D341Med (cell line): ENCODE measurements around the gene FANCE.
"Not testable (repeated sequence)": the region's sequence is repeated elsewhere in the genome, so short reads cannot be mapped to it uniquely, and the experiment has no call there.

Experiments used
- DNase-seq: peaks from one replicate; pipeline ENCODE4 v3.0.0; 2012; ENCODE audit warnings: low spot score

The FANCE gene

DNA sequence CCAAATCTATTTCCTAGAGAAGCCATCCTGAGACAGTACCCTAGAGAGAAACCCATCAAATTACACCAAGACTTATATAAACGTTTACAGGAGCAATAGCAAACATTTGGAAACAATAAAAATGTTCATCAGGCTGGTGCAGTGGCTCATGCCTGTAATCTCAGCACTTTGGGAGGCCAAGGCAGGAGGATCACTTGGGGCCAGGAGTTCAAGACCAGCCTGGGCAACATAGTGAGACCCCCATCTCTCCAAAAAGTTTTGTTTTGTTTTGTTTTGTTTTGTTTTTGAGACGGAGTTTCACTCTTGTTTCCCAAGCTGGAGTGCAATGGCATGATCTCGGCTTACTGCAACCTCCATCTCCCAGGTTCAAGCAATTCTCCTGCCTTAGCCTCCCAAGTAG is 19.4 kb upstream of the FANCE start:
- DNase-seq, result not testable (repeated sequence)

- peak; percentile 56 for DNase-seq
These were observed 16.9 kb upstream of the FANCE start for GRCh38 chr6:35435074-35435837.

GRCh38 chr6:35436071-35436857 is 15.9 kb upstream of the FANCE start:
- no peak for DNase-seq

- not testable (repeated sequence) for DNase-seq
These were observed 13.6 kb upstream of the FANCE start for GRCh38 chr6:35438378-35439065.

DNA sequence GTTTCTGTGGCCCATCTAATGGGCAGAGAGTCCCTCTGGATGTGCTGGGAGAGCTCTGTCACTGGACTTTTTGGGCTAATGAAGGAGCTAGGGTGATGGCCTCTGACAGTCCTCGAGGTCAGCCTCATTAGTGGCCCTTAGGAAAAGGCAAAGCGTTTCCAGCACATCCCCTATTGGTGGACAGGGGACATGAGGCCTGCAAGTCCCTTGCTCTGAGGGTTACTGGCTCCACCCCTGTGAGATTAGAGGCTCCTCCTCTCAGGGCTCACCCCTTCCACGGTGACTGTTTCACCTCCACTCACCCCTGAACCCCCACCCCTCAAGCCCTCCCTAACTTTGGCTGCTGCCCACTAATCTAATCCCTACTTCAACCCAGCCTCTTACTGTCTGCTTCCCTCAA is 12.8 kb upstream of the FANCE start:
- DNase-seq, result no peak

DNA sequence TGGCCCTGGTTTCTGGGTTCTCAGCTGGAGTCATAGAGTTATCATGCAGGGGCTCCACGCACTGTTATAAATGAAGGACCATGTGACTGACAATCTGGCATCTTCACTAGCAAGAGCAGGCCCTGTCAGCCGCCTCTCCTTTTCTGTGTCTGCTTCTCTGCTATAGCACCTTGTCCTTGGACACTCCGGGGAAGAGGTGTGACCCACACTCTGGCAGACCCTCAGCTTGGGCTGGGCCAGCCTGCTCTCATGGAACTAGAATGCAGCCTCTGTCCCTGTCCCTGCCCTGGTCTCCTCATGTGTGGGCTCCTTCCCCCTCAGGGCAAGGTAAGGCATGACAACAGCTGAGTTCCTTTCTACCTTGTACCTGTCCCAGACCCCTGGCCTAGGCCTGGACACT is 10.9 kb upstream of the FANCE start:
- DNase-seq, result no peak

DNA sequence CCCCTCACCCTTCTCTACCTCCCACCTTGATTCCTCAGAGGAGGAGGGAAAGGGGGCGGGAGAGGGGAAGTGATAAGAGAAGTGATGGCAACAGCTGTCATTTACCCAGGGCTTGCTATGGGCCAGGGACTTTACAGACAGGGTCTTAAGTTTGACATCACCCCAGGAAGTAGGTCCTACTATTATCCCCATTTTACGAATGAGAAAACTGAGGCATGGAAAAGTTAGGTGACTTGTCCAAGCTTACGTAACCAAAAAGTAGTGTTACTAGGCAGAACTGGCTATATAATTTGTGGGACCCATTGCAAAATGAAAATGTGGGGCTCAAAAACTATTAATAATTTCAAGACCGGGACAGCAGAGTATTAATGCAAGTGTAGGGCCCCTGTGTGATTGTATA is 10.5 kb upstream of the FANCE start:
- DNase-seq, result no peak

- DNase-seq, result no peak
These were observed 9.4 kb upstream of the FANCE start for GRCh38 chr6:35442693-35443092.

GRCh38 chr6:35443341-35444030 is 8.7 kb upstream of the FANCE start:
- no peak for DNase-seq

- no peak for DNase-seq
These were observed 6.4 kb upstream of the FANCE start for GRCh38 chr6:35445691-35446090.

DNA sequence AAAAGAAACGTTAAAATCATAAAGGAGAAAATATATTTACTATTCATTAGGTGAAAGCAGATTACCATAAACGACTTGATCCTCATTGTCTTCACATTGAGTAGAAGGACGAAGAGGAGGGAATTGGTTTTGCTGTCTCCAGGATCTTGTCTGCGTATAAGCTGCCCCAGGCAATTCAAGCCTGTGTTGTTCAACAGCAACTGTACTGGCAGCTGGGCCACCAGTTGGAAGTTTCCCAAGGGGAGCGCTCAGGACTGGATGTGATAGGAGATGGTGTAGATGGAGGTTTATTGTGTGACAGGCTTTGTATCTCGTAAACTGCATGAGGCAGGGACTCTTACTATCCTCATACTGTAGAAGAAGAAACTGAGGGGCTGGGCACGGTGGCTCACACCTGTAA is 3.9 kb upstream of the FANCE start:
- DNase-seq, result no peak

DNA sequence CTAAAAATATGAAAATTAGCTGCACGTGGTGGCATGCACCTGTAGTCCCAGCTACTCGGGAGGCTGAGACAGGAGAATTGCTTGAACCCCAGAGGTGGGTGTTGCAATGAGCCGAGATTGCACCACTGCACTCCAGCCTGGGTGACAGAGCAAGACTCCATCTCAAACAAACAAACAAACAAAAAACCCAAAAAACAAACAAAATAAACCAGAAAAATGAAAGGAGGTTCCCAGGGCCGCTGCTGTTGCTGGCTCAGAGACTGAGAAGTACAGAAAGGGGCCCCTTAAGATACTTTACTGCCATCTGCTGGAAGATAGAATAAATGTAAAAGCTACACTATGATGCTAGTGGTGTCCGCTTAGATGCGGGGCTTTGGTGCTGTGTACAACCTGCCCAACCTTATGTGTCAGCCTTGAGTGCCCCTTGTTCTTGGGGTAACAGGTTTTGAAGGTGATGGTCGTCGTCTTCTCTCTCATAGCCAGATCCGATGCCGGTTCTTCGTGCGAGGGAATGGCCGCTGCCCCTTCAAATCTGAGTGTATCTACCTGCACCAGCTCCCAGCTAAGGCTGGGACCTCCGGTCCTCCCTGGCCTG is 2.8 kb upstream of the FANCE start:
- peak; percentile 85 for DNase-seq

DNA sequence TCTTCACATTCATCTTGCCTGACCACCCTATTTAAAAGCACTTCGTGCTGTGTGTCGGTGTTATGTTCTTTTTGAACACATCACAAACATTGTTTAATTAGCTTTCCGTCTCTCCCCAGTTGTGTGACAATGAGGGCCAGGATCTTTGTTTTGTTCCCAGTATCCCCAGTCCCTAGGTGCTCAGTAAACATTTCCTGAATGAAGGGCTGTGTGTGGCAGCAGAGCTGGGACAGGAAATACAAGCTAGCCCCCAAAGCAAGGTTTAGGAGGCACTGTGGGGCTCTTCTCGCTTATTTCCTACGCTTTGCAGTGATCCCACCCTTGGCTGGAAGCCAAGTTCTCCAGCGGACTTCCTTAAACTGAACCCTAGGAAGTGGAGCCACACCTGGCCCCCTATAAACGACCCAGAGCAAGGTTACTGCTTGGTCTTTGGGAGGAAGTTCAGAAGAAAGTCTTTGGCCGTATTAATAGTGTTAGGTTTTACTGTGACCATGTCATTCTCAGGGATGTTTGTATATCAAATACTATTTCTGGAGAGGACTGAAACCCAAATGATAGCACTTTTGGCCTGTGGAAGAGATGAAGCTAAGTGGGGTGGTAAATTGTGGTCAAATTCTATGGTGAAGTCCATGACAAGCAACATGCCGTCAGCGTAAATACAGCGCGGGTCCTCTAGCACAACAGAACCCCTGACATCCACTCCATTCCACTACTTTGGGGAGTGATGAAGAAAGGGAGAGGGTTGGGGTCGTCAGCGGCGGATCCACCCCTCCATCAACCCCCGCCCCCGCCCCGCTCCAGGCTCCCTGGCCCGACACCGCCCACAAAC is 570 bp upstream of the FANCE start:
- no peak for DNase-seq

DNA sequence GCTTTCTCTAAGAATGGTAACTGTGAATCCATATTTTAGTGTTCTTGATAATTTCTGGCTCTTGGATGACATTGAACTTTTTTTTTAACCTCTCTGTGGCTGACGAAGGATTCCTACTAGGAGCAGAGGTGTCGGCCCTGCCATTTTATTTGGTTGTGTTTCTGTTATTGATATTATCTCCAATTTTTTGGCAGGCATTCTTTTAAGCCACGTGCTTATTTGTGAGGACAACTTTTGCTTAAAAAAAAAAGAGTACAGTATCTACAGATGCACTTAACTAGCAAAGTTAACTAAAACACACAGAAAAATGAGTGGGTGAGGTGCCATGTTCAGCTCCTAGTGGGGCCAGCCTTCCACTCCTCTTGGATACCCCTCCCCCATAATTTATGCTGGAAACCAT is 1.1 kb downstream of the FANCE start:
- no peak for DNase-seq

DNA sequence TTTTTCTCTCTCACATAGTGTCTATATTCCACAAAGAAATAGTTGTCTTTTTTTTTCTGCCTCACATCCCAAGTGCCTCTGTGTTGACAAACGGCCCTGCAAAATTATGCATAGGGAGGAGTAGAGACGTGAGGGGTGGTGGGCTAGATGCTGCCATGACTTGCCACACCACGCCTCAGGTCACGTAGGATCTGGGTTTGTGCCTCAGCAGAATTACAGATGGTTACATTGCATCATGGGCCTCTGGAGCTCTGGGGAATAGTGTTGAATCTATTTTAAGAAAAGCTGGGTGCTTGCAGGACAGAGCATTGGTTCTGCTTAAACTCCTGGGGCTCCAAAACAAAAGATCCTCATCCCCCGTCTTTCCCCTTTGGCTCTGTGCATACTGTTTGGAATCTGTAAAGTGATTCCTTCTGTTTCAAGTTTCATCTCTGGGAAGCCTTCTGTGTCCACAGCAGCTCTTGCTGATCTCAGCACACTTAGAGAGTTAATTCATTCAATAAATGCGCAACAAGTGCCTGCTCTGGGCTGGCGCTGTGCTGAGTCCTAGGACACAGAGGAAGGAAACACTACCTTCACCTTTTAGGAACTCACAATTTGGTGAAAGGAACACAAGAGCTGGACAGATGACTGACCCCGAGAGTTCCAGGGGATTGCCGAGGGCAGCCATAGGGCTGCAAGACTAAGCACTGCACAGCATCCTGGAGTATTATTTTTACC is 2.4 kb downstream of the FANCE start:
- DNase-seq, result no peak

DNA sequence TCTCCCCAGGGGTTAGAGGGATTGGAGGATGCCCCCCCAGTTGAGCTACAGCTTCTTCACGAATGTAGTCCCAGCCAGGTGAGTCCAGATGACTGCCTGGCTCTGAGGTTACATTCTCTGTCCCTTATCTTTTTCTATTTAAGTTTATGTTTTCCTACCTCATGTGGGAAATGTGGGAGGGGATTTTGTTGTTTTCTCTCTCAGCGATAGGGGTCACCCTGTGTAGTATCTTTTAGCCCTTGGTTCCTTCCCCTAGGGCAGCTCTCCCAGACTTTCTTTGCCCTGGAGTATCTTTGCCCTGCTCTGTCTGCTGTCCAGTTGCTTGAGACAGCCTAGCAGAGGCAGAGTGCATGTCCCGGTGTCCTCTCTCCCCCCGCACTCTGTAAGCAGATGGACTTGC is 5.8 kb downstream of the FANCE start:
- DNase-seq, result no peak

DNA sequence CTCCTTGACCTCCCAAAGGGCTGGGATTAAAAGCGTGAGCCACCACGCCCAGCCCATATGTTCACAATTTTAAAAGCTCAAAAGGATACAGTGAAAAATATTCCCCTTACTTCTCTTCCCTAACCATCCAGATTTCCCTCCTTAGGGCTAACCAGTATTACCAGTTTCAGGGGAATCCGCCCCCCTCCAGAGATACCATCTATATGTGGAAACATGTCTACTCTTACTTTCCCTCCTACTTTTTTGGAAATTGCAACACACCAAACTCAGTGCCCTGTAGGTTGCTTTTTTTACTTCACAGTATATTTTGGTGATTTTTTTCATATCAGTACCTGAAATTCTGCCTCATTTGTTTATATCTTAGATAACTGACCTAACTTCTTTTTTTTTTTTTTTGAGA is 9.1 kb downstream of the FANCE start:
- no peak for DNase-seq

DNA sequence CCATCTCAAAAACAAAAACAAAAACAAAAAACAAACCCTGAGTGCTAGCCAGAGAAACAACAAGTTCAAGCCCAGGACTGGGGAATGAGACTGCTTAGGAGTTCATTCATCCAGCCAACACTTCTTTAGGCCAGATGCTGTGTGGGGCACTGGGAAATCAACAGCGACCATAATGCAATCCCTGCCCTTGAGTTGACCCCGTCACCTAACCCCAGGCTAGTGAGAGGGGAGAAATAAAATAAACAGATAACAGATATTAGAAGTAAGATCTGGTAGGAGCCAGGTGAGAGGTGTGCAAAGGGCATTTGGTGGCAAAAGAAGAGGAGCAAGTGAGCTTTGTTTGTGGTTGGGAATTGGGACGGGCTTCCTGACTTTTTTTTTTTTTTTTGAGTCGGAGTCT is 11.2 kb downstream of the FANCE start:
- no peak for DNase-seq

DNA sequence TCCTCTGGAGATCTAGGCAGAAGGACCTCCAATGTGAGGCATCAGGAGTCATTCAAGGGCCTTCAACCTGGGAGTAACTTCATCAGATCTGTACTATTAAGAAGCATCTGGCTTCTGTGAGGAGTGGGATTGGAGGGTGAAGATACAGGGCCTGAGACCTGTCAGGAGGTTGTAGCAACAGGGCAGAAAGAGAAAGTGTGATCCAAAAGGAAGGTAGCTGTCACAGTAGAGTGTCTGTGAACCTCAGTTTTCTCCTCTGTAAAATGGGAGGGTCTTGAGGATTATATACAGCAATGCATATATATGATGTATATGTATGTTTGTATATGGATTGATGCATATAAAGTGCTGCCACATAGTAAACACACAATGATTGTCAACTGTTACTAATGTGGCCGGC is 13.5 kb downstream of the FANCE start:
- DNase-seq, result no peak

GRCh38 chr6:35468181-35468979 is 16.2 kb downstream of the FANCE start, which contains the start of gene RPL10A:
RPL10A (plus strand) TSS chr6:35468401; CDS start chr6:35468435, 34 bp downstream.
- DNase-seq, result peak; percentile 96
